T follicular helper cell (primary cell): ENCODE data around the gene SLC39A9.
"Not testable (repeated sequence)": the region's sequence is repeated elsewhere in the genome, so short reads cannot be mapped to it uniquely, and the experiment has no call there.

Experiments
- DNase-seq: peaks from one replicate; pipeline ENCODE4 v3.0.0-alpha.2; 2020; ENCODE audit warnings: low read depth

Gene SLC39A9

GRCh38 chr14:69475194-69475818, 76.8 kb downstream of the SLC39A9 start:
- no peak for DNase-seq

GRCh38 chr14:69476824-69477450, 78.4 kb downstream of the SLC39A9 start:
- not testable (repeated sequence) for DNase-seq

- DNase-seq: not testable (repeated sequence)
Observed at GRCh38 chr14:69478055-69478454, 79.6 kb downstream of the SLC39A9 start.

- DNase-seq: no peak
Observed at GRCh38 chr14:69479696-69480095, 81.2 kb downstream of the SLC39A9 start.

- no peak for DNase-seq
Observed at GRCh38 chr14:69480136-69480535, 81.6 kb downstream of the SLC39A9 start.

- no peak for DNase-seq
Observed at GRCh38 chr14:69481815-69482568, 83.5 kb downstream of the SLC39A9 start.

GRCh38 chr14:69483765-69484443, 85.4 kb downstream of the SLC39A9 start:
- no peak for DNase-seq

GRCh38 chr14:69484444-69485314, 86.2 kb downstream of the SLC39A9 start, which contains the start of gene PLEKHD1:
Gene PLEKHD1 (plus strand): TSS chr14:69484728. CDS start chr14:69484966, 238 bp downstream.
- DNase-seq: no peak

GRCh38 chr14:69485315-69485660, 86.8 kb downstream of the SLC39A9 start:
- DNase-seq: no peak

GRCh38 chr14:69485701-69486100, 87.2 kb downstream of the SLC39A9 start:
- DNase-seq: no peak

GRCh38 chr14:69487226-69487625, 88.7 kb downstream of the SLC39A9 start:
- DNase-seq: no peak

- no peak for DNase-seq
Observed at GRCh38 chr14:69487771-69488170, 89.3 kb downstream of the SLC39A9 start.

GRCh38 chr14:69489495-69489894, 91.0 kb downstream of the SLC39A9 start:
- DNase-seq: no peak

GRCh38 chr14:69490219-69490918, 91.9 kb downstream of the SLC39A9 start:
- DNase-seq: no peak

- no peak for DNase-seq
Observed at GRCh38 chr14:69491193-69491592, 92.7 kb downstream of the SLC39A9 start.

- DNase-seq: no peak
Observed at GRCh38 chr14:69493038-69493437, 94.5 kb downstream of the SLC39A9 start.

- no peak for DNase-seq
Observed at GRCh38 chr14:69493791-69494190, 95.3 kb downstream of the SLC39A9 start.

- no peak for DNase-seq
Observed at GRCh38 chr14:69495341-69495921, 96.9 kb downstream of the SLC39A9 start.

- not testable (repeated sequence) for DNase-seq
Observed at GRCh38 chr14:69497866-69498265, 99.4 kb downstream of the SLC39A9 start.

GRCh38 chr14:69498286-69498685, 99.8 kb downstream of the SLC39A9 start:
- DNase-seq: not testable (repeated sequence)
